Esophagus squamous epithelium (tissue), 4 donors: Measurements from ENCODE around the gene CCDC180.

Source experiments
- POLR2A ChIP-seq, 4 donors: fragments of 450-650 bp; IDR thresholded peaks; one replicate each; pipeline ENCODE4 v1.6.1; 2017; ENCODE audit warnings: antibody characterized with exemption in 4 of 4, mild to moderate bottlenecking in 4 of 4, moderate library complexity in 3 of 4
- TF ChIP-seq, protein P1 (sequence below), 6 experiments: fragments of 450-650 bp in 4 of 6; fragments of 200-600 bp in 2 of 6; sonication (generic) in 2 of 6; IDR thresholded peaks; one replicate each; pipeline ENCODE4 v1.5.1; 2016 to 2019; ENCODE audit warnings: antibody characterized with exemption in 6 of 6, mild to moderate bottlenecking in 4 of 6, moderate library complexity in 4 of 6

DNA sequence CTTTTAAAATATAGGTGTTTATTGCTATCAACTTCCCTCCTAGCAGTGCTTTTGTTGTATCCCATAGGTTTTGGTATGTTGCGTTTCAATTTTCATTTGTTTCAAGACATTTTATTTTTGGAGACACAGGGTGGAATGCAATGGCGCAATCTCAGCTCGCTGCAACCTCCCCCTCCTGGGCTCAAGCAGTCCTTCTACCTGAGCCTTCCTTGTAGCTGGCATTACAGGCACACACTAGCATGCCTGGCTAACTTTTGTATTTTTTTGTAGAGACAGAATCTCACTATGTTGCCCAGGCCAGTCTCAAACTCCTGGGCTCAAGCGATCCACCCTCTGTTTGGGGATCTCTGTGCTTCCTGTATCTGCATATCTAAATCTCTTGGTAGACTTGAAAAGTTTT is 35.4 kb upstream of the CCDC180 start:
- no peak for TF ChIP-seq POLR2A (IDR thresholded peaks at IDR 0.05)
- TF ChIP-seq, protein P1, sequence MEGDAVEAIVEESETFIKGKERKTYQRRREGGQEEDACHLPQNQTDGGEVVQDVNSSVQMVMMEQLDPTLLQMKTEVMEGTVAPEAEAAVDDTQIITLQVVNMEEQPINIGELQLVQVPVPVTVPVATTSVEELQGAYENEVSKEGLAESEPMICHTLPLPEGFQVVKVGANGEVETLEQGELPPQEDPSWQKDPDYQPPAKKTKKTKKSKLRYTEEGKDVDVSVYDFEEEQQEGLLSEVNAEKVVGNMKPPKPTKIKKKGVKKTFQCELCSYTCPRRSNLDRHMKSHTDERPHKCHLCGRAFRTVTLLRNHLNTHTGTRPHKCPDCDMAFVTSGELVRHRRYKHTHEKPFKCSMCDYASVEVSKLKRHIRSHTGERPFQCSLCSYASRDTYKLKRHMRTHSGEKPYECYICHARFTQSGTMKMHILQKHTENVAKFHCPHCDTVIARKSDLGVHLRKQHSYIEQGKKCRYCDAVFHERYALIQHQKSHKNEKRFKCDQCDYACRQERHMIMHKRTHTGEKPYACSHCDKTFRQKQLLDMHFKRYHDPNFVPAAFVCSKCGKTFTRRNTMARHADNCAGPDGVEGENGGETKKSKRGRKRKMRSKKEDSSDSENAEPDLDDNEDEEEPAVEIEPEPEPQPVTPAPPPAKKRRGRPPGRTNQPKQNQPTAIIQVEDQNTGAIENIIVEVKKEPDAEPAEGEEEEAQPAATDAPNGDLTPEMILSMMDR (IDR thresholded peaks at IDR 0.05), result no peak
